Measurements from ENCODE around the gene SLC27A4. TPM values are rescaled to one million over a fixed set of nuclear protein-coding genes. Genes with fewer than 3 reads are reported as not detected.

SLC27A4 gene
- total RNA-seq, 2 experiments from 2014 or later: 14.2 to 16.0 TPM

- DNase-seq (ENCODE audit: low spot score): no peak
- no peaks in the 10 kb centered on the region for H3K79me2 ChIP-seq (ENCODE audit: insufficient read depth, low read depth, low read length)
- no peaks in the 10 kb centered on the region for H3K9me3 ChIP-seq (ENCODE audit: low read length)
- intact Hi-C loops (cut with micrococcal nuclease; ENCODE audit: unreplicated experiment): loop anchor here (1.0 to 5.0 kb wide), 4 partner anchors 19 to 139 kb away; partner anchors contain the start of genes COQ4, DNM1, TRUB2 and URM1
- peak overlapping the region; percentile 18 for H3K27ac ChIP-seq (ENCODE audit: low read depth, low read length, poor library complexity, severe bottlenecking)
- H3K9me2 ChIP-seq (ENCODE audit: insufficient read depth, low read length): no peaks in the 10 kb centered on the region
- H2AFZ ChIP-seq (ENCODE audit: low read length): peak overlapping the region; percentile 47; the same call in 1 of the 2 replicates
- H3K4me2 ChIP-seq (ENCODE audit: low read length): peak overlapping the region; percentile 92
- no peak for TF ChIP-seq CTCF (conservative IDR thresholded peaks at IDR 0.05; ENCODE audit: low read length)
- no peak for TF ChIP-seq EZH2phosphoT487 (IDR thresholded peaks at IDR 0.05; ENCODE audit: borderline replicate concordance, low read depth, low read length)
- H3K4me1 ChIP-seq (ENCODE audit: insufficient read depth, low read length, poor library complexity, severe bottlenecking): peaks cover 5% of the 10 kb centered on the region
- no peaks in the 10 kb centered on the region for H4K20me1 ChIP-seq (ENCODE audit: insufficient read depth, low read length)
- H3K36me3 ChIP-seq (ENCODE audit: insufficient read depth, low read length): peaks cover 30% of the 10 kb centered on the region
- peak overlapping the region; percentile 82 for H3K4me3 ChIP-seq (ENCODE audit: low read depth, low read length, poor library complexity, severe bottlenecking)
- ChIA-PET CTCF (ENCODE audit: unreplicated experiment) (interaction anchor here (0.7 to 1.2 kb wide), 4 partner anchors 21 to 98 kb away, joined by 3 to 5 read pairs (median 4); partner anchors contain the start of genes GOLGA2 and SWI5), POLR2A (interaction anchor here (0.8 kb wide), 1 partner anchor 90 kb away, joined by 3 read pairs; no protein-coding TSS in a partner anchor)
- BruUV-seq (replicated peaks): no TSS peak
These were observed 536 bp downstream of the SLC27A4 start for GRCh38 chr9:128340691-128341434.

DNA sequence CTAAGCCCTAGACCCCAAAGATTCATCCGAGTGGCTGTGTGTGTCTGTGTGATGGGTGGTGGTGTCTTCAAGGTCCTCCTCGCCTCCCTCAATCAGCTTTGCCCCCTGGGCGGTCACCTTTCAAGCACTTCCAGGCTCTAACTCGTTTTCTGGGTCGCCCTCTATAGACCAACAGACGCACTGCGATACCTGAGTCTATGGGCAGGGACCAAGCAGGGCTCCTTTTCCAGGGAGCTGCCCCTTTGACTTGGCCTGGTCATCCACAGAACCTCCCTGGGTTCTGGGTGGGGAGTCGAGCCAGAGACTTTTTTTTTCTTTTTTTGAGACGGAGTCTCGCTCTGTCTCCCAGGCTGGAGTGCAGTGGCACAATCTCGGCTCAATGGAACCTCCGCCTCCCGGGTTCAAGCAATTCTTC is 1.1 kb downstream of the SLC27A4 start:
- TF ChIP-seq EZH2phosphoT487 (IDR thresholded peaks at IDR 0.05; ENCODE audit: borderline replicate concordance, low read depth, low read length) (no peak), CTCF (conservative IDR thresholded peaks at IDR 0.05; ENCODE audit: low read length) (peak; percentile 80)
- CTCF ChIA-PET (ENCODE audit: unreplicated experiment): interaction anchor here (0.7 to 1.2 kb wide), 4 partner anchors 21 to 97 kb away, joined by 3 to 5 read pairs (median 4); partner anchors contain the start of genes GOLGA2 and SWI5
- BruUV-seq (replicated peaks): no TSS peak
- peak overlapping the region; percentile 18 for H3K27ac ChIP-seq (ENCODE audit: low read depth, low read length, poor library complexity, severe bottlenecking)
- no peaks in the 10 kb centered on the region for H3K9me2 ChIP-seq (ENCODE audit: insufficient read depth, low read length)
- H3K36me3 ChIP-seq (ENCODE audit: insufficient read depth, low read length): peaks cover 33% of the 10 kb centered on the region
- peak overlapping the region; percentile 47; the same call in 1 of the 2 replicates for H2AFZ ChIP-seq (ENCODE audit: low read length)
- no peaks in the 10 kb centered on the region for H3K79me2 ChIP-seq (ENCODE audit: insufficient read depth, low read depth, low read length)
- H3K4me3 ChIP-seq (ENCODE audit: low read depth, low read length, poor library complexity, severe bottlenecking): peak overlapping the region; percentile 82
- DNase-seq (ENCODE audit: low spot score): peak; percentile 84
- no peaks in the 10 kb centered on the region for H3K9me3 ChIP-seq (ENCODE audit: low read length)
- peaks cover 5% of the 10 kb centered on the region for H3K4me1 ChIP-seq (ENCODE audit: insufficient read depth, low read length, poor library complexity, severe bottlenecking)
- intact Hi-C loops (cut with micrococcal nuclease; ENCODE audit: unreplicated experiment): loop anchor here (1.0 to 5.0 kb wide), 3 partner anchors 29 to 139 kb away; partner anchors contain the start of genes DNM1 and URM1
- POLR2A ChIA-PET: interaction anchor here (0.8 kb wide), 1 partner anchor 91 kb away, joined by 3 read pairs; no protein-coding TSS in a partner anchor
- peak overlapping the region; percentile 92 for H3K4me2 ChIP-seq (ENCODE audit: low read length)
- H4K20me1 ChIP-seq (ENCODE audit: insufficient read depth, low read length): no peaks in the 10 kb centered on the region
